BLaER1 treated with 17β-estradiol and CSF1 and Interleukin-3, amounts not matched to agents 10 nM and 100 nM (cell line): ENCODE results near the gene SLFNL1.
A peak's percentile ranks its signal among the peaks of the same experiment; 100 is the strongest.

ENCODE experiments used
- H3K27ac ChIP-seq, 11 experiments: shearing (Covaris generic); formaldehyde crosslinking; 2 replicates each; pipeline ENCODE4 v1.8.1; 2022
- H3K27me3 ChIP-seq, 11 experiments: shearing (Covaris generic); formaldehyde crosslinking; 2 replicates each; pipeline ENCODE4 v1.8.1; 2022
- H3K36me3 ChIP-seq, 11 experiments: shearing (Covaris generic); formaldehyde crosslinking; 2 replicates each; pipeline ENCODE4 v1.8.1; 2022
- H3K4me1 ChIP-seq, 10 experiments: shearing (Covaris generic); formaldehyde crosslinking; 2 replicates each; pipeline ENCODE4 v1.8.1; 2022
- H3K4me2 ChIP-seq, 11 experiments: shearing (Covaris generic); formaldehyde crosslinking; 2 replicates each; pipeline ENCODE4 v1.8.1; 2022
- H3K4me3 ChIP-seq, 10 experiments: shearing (Covaris generic); formaldehyde crosslinking; 2 replicates each; pipeline ENCODE4 v1.8.1; 2022
- H3K9ac ChIP-seq, 11 experiments: shearing (Covaris generic); formaldehyde crosslinking; 2 replicates each; pipeline ENCODE4 v1.8.1; 2022
- H3K9me3 ChIP-seq, 11 experiments: shearing (Covaris generic); formaldehyde crosslinking; replicated peaks in 1 of 11; 2 replicates each; pipeline ENCODE4 v1.8.1; 2022
- H4K20me1 ChIP-seq, 11 experiments: shearing (Covaris generic); formaldehyde crosslinking; 2 replicates each; pipeline ENCODE4 v1.8.1; 2022
- Cebpa-rat ChIP-seq, 11 experiments: shearing (Covaris generic); IDR thresholded peaks; 2 replicates each; pipeline ENCODE4 v1.8.1; 2022

The SLFNL1 gene

GRCh38 chr1:41017141-41018017 is 4.1 kb downstream of the SLFNL1 start:
- Histone ChIP-seq H3K9ac (peak overlapping the region in 3 of 11 experiments; percentile 10 to 32 (median 31); a peak in 2 of 22 replicates), H3K36me3 (peaks cover 0 to 68% (median 52%) of the 10 kb centered on the region in 11 experiments; a peak in 20 of 22 replicates)

DNA sequence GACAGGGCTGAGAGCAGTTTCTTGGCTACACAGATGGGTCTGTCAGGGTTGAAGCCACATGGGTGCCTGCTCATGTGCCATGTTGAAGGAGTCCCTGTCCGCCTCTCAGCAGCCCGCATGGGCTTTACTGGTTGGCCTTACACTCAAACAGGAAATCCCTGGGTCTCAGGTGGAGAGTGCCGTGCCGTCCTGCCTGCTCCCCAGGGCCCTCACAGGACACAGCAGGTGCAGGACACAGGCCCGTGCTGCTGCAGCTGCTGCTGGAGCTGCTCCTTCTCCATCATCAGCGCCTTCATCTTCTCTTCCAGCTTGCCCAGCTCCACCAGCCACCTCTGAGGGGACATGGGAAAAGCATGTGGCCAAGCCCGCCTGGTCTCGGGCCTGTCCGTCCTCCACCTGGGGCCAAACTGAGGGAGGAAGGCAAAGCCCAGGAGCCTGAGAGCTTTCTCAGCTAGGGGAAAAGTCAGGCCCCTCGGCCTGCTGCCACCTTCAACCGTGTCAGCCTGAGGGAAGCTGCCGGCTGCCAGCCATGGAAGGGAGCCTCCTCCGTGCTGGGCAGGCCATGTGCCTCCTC is 5.5 kb downstream of the SLFNL1 start:
- Histone ChIP-seq H3K9me3 (no peaks in the 10 kb centered on the region), H4K20me1 (peaks cover 0 to 85% (median 47%) of the 10 kb centered on the region in 11 experiments; a peak in 16 of 22 replicates), H3K9ac (peak overlapping the region in 8 of 11 experiments; percentile 27 to 71 (median 60); a peak in 13 of 22 replicates), H3K36me3 (peaks cover 12 to 82% (median 66%) of the 10 kb centered on the region in 11 experiments), H3K27me3 (no peaks in the 10 kb centered on the region), H3K27ac (peak overlapping the region in 8 of 11 experiments; percentile 38 to 85 (median 73); a peak in 17 of 22 replicates), H3K4me3 (peak overlapping the region in 2 of 10 experiments; percentile 26 to 30; a peak in 2 of 20 replicates), H3K4me1 (peaks cover 69 to 100% (median 100%) of the 10 kb centered on the region in 10 experiments), H3K4me2 (peak overlapping the region; percentile 73 to 90 (median 83))
- no peak for TF ChIP-seq Cebpa-rat (IDR thresholded peaks at IDR 0.05)

More at GRCh38 chr1:41017141-41018017, 4.1 kb downstream of the SLFNL1 start:
- H4K20me1 ChIP-seq: peaks cover 0 to 90% (median 47%) of the 10 kb centered on the region in 11 experiments; a peak in 16 of 22 replicates
- peak overlapping the region in 9 of 11 experiments; percentile 4 to 89 (median 82); a peak in 14 of 22 replicates for H3K4me2 ChIP-seq
- H3K27ac ChIP-seq: peak overlapping the region in 6 of 11 experiments; percentile 28 to 85 (median 75); a peak in 9 of 22 replicates
- no peaks in the 10 kb centered on the region for H3K9me3 ChIP-seq
- no peaks in the 10 kb centered on the region for H3K27me3 ChIP-seq
- no peak for TF ChIP-seq Cebpa-rat (IDR thresholded peaks at IDR 0.05)
- no peak overlapping the region for H3K4me3 ChIP-seq
- H3K4me1 ChIP-seq: peaks cover 72 to 100% (median 100%) of the 10 kb centered on the region in 10 experiments

DNA sequence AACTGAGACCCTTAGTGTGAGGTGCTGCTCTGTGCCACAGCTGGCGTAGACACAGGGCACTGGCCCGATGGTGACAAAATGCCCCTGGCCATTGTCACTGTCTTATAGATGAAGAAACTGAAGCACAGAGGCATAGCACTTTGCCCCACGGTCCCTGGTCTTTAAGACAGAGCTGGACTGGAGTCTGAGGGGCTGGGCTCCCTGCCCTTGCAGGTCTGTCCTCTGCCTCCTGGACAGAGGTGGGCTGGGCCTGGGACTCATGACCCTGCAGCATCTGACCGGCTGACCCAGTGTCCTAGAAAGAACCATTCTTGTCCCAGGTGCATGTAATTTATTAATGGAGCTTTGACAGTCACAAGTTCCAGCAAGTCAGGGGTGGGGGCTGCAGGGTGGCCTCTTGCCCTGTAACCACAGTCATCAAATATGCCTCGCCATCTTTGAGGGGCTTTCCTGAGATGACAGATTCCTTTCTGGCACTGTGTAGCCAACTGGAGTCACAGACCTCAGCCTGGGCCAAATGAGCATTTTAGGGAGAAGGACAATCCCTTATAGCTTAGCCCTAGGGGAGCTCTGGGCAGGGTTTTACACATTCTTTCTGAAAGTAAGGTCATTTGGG is 6.1 kb downstream of the SLFNL1 start:
- Histone ChIP-seq H3K4me1 (peaks cover 63 to 100% (median 99%) of the 10 kb centered on the region in 10 experiments), H3K9ac (peak overlapping the region in 8 of 11 experiments; percentile 9 to 71 (median 60); a peak in 13 of 22 replicates), H4K20me1 (peaks cover 0 to 86% (median 44%) of the 10 kb centered on the region in 11 experiments; a peak in 16 of 22 replicates), H3K27me3 (no peaks in the 10 kb centered on the region), H3K4me3 (peak overlapping the region in 2 of 10 experiments; percentile 26 to 30; a peak in 3 of 20 replicates), H3K36me3 (peaks cover 17 to 88% (median 72%) of the 10 kb centered on the region in 11 experiments), H3K4me2 (peak overlapping the region; percentile 73 to 90 (median 83)), H3K27ac (peak overlapping the region in 9 of 11 experiments; percentile 2 to 85 (median 73); a peak in 18 of 22 replicates), H3K9me3 (no peaks in the 10 kb centered on the region)
- no peak for TF ChIP-seq Cebpa-rat (IDR thresholded peaks at IDR 0.05)

- H4K20me1 ChIP-seq: peaks cover 0 to 81% (median 39%) of the 10 kb centered on the region in 11 experiments; a peak in 16 of 22 replicates
- no peaks in the 10 kb centered on the region for H3K27me3 ChIP-seq
- H3K36me3 ChIP-seq: peaks cover 22 to 89% (median 77%) of the 10 kb centered on the region in 11 experiments
- H3K4me3 ChIP-seq: peak overlapping the region in 2 of 10 experiments; percentile 16 to 17; a peak in 3 of 20 replicates
- peak overlapping the region in 8 of 11 experiments; percentile 9 to 71 (median 60); a peak in 12 of 22 replicates for H3K9ac ChIP-seq
- H3K27ac ChIP-seq: peak overlapping the region in 9 of 11 experiments; percentile 47 to 85 (median 73); a peak in 18 of 22 replicates
- H3K4me2 ChIP-seq: peak overlapping the region; percentile 73 to 90 (median 83)
- TF ChIP-seq Cebpa-rat (IDR thresholded peaks at IDR 0.05): no peak
- H3K4me1 ChIP-seq: peaks cover 58 to 100% (median 98%) of the 10 kb centered on the region in 10 experiments
- H3K9me3 ChIP-seq: no peaks in the 10 kb centered on the region
Measured at GRCh38 chr1:41014871-41015270, 6.7 kb downstream of the SLFNL1 start.

- H3K9ac ChIP-seq: peak overlapping the region in 10 of 11 experiments; percentile 14 to 71 (median 59); a peak in 16 of 22 replicates
- peak overlapping the region in 10 of 11 experiments; percentile 47 to 85 (median 72); a peak in 21 of 22 replicates for H3K27ac ChIP-seq
- H3K4me1 ChIP-seq: peaks cover 49 to 100% (median 95%) of the 10 kb centered on the region in 10 experiments
- H3K9me3 ChIP-seq: no peaks in the 10 kb centered on the region
- H3K4me3 ChIP-seq: peak overlapping the region in 2 of 10 experiments; percentile 17 to 36; a peak in 2 of 20 replicates
- peak overlapping the region; percentile 73 to 90 (median 83) for H3K4me2 ChIP-seq
- no peaks in the 10 kb centered on the region for H3K27me3 ChIP-seq
- H3K36me3 ChIP-seq: peaks cover 33 to 97% (median 87%) of the 10 kb centered on the region in 11 experiments
- TF ChIP-seq Cebpa-rat (IDR thresholded peaks at IDR 0.05): no peak
- H4K20me1 ChIP-seq: peaks cover 0 to 79% (median 35%) of the 10 kb centered on the region in 11 experiments; a peak in 16 of 22 replicates
Measured at GRCh38 chr1:41013796-41014195, 7.7 kb downstream of the SLFNL1 start.

GRCh38 chr1:41013024-41013423 is 8.5 kb downstream of the SLFNL1 start:
- no peak overlapping the region for H3K4me3 ChIP-seq
- H3K27ac ChIP-seq: peak overlapping the region in 9 of 11 experiments; percentile 47 to 85 (median 73); a peak in 17 of 22 replicates
- H3K9me3 ChIP-seq: no peaks in the 10 kb centered on the region
- no peaks in the 10 kb centered on the region for H3K27me3 ChIP-seq
- H4K20me1 ChIP-seq: peaks cover 0 to 76% (median 37%) of the 10 kb centered on the region in 11 experiments; a peak in 16 of 22 replicates
- peak overlapping the region; percentile 73 to 90 (median 83) for H3K4me2 ChIP-seq
- H3K9ac ChIP-seq: peak overlapping the region in 4 of 11 experiments; percentile 47 to 61 (median 56); a peak in 4 of 22 replicates
- H3K36me3 ChIP-seq: peaks cover 40 to 97% (median 89%) of the 10 kb centered on the region in 11 experiments
- peaks cover 47 to 100% (median 87%) of the 10 kb centered on the region in 10 experiments for H3K4me1 ChIP-seq
- TF ChIP-seq Cebpa-rat (IDR thresholded peaks at IDR 0.05): no peak

- H3K36me3 ChIP-seq: peaks cover 63 to 97% (median 89%) of the 10 kb centered on the region in 11 experiments
- H3K27ac ChIP-seq: no peak overlapping the region
- no peaks in the 10 kb centered on the region for H3K27me3 ChIP-seq
- H3K9me3 ChIP-seq: no peaks in the 10 kb centered on the region
- H3K4me2 ChIP-seq: peak overlapping the region in 4 of 11 experiments; percentile 82 to 89 (median 87); a peak in 6 of 22 replicates
- no peak overlapping the region for H3K4me3 ChIP-seq
- H4K20me1 ChIP-seq: peaks cover 0 to 73% (median 27%) of the 10 kb centered on the region in 11 experiments; a peak in 15 of 22 replicates
- H3K9ac ChIP-seq: no peak overlapping the region
- peaks cover 37 to 100% (median 69%) of the 10 kb centered on the region in 10 experiments for H3K4me1 ChIP-seq
- TF ChIP-seq Cebpa-rat (IDR thresholded peaks at IDR 0.05): no peak
Measured at GRCh38 chr1:41010345-41010744, 11.2 kb downstream of the SLFNL1 start.
